GM23248 (cell line): ENCODE measurements around the gene YPEL2. TPM values are rescaled to one million over a fixed set of nuclear protein-coding genes. Genes with fewer than 3 reads are reported as not detected.

Experiments
- DNase-seq: peaks from one replicate; pipeline ENCODE4 v3.0.0-alpha.2; 2015
- H2AFZ ChIP-seq: fragments of 200-600 bp; sonication (generic); 2 replicates; pipeline ENCODE4 v1.6.1; 2016; ENCODE audit warnings: antibody characterized with exemption
- H3F3A ChIP-seq: fragments of 200-600 bp; sonication (generic); 2 replicates; pipeline ENCODE4 v1.6.1; 2016; ENCODE audit warnings: mild to moderate bottlenecking, antibody characterized with exemption, mixed run types; ENCODE audit not compliant: insufficient read depth
- H3K27ac ChIP-seq: fragments of 200-600 bp; sonication (generic); 2 replicates; pipeline ENCODE4 v1.5.1; 2016; ENCODE audit warnings: mild to moderate bottlenecking
- H3K27me3 ChIP-seq: fragments of 200-600 bp; sonication (generic); replicated peaks from 2 replicates; pipeline ENCODE4 v1.6.1; 2016; ENCODE audit warnings: mild to moderate bottlenecking; ENCODE audit not compliant: insufficient read depth
- H3K36me3 ChIP-seq: fragments of 200-600 bp; sonication (generic); 2 replicates; pipeline ENCODE4 v1.6.1; 2016; ENCODE audit warnings: low read depth, mild to moderate bottlenecking
- H3K4me1 ChIP-seq: fragments of 200-600 bp; sonication (generic); 2 replicates; pipeline ENCODE4 v1.6.1; 2016; ENCODE audit warnings: mild to moderate bottlenecking; ENCODE audit not compliant: insufficient read depth
- H3K4me2 ChIP-seq: fragments of 200-600 bp; sonication (generic); one replicate; pipeline ENCODE4 v1.6.1; 2016; ENCODE audit warnings: mild to moderate bottlenecking; ENCODE audit not compliant: unreplicated experiment
- H3K4me3 ChIP-seq: fragments of 200-600 bp; sonication (generic); 2 replicates; pipeline ENCODE4 v1.5.1; 2016; ENCODE audit warnings: mild to moderate bottlenecking
- H3K79me2 ChIP-seq: fragments of 200-600 bp; sonication (generic); 2 replicates; pipeline ENCODE4 v1.6.1; 2016; ENCODE audit warnings: mild to moderate bottlenecking; ENCODE audit not compliant: insufficient read depth
- H3K9ac ChIP-seq: fragments of 200-600 bp; sonication (generic); 2 replicates; pipeline ENCODE4 v1.6.1; 2016; ENCODE audit warnings: mild to moderate bottlenecking
- H3K9me2 ChIP-seq: fragments of 200-600 bp; sonication (generic); 2 replicates; pipeline ENCODE4 v1.6.1; 2016; ENCODE audit warnings: mixed run types, mild to moderate bottlenecking, moderate library complexity; ENCODE audit not compliant: insufficient read depth
- H3K9me3 ChIP-seq: fragments of 200-600 bp; sonication (generic); one replicate; pipeline ENCODE4 v1.6.1; 2017; ENCODE audit warnings: low read depth
- H4K20me1 ChIP-seq: fragments of 200-600 bp; sonication (generic); 2 replicates; pipeline ENCODE4 v1.6.0; 2016; ENCODE audit not compliant: insufficient read depth
- EZH2 ChIP-seq: fragments of 200-600 bp; sonication (generic); IDR thresholded peaks from 2 replicates; pipeline ENCODE4 v1.6.1; 2018; ENCODE audit warnings: antibody characterized with exemption, mild to moderate bottlenecking; ENCODE audit not compliant: insufficient read depth, poor library complexity, severe bottlenecking
- EZH2phosphoT487 ChIP-seq: fragments of 200-600 bp; sonication (generic); IDR thresholded peaks from 2 replicates; pipeline ENCODE4 v1.6.1; 2018; ENCODE audit warnings: antibody characterized with exemption, moderate library complexity, mild to moderate bottlenecking, low read depth; ENCODE audit not compliant: insufficient read depth
- WGBS, 2 experiments: methylation state at CpG; one replicate each; pipeline ENCODE4 v1.1.6; 2015 to 2017; ENCODE audit warnings: low lambda C conversion rate in 2 of 2, low coverage in 1 of 2; ENCODE audit errors: missing lambda C conversion rate in 2 of 2; 5-methylcytosine and 5-hydroxymethylcytosine counted together
- in situ Hi-C: fragments of 300-500 bp; cut with MboI; formaldehyde crosslinking; loops from 2 replicates; pipeline ENCODE4 v1.15.0; 2020
- polyA plus RNA-seq: library from polyadenylated mRNA; unstranded; fragments of >200 nt; fragmentation: Nextera tagmentation; extraction: Ambion mirVana; gene quantifications from 2 replicates; pipeline ENCODE4 v1.2.1, GENCODE V29; 2016
- total RNA-seq: library from RNA; depleted of rRNA; stranded (reverse); fragments of >200 nt; shearing (Covaris generic); gene quantifications from 2 replicates; pipeline ENCODE4 v1.2.3, GENCODE V29; 2014

Gene YPEL2
- total and polyA plus RNA-seq, 2 experiments from 2014 or later: 5.8 to 9.6 TPM

- Histone ChIP-seq H3K9ac (peak overlapping the region; percentile 76), H3K4me3 (peak overlapping the region; percentile 78; the same call in 1 of the 2 replicates), H3K4me1 (peaks cover 14% of the 10 kb centered on the region), H3K79me2 (no peaks in the 10 kb centered on the region), H3K9me3 (no peaks in the 10 kb centered on the region), H3K27ac (no peak overlapping the region), H3K27me3 (no peaks in the 10 kb centered on the region), H3K9me2 (no peaks in the 10 kb centered on the region), H3K36me3 (peaks cover 3% of the 10 kb centered on the region; the same call in 1 of the 2 replicates), H4K20me1 (no peaks in the 10 kb centered on the region), H2AFZ (peak overlapping the region; percentile 89; the same call in 1 of the 2 replicates), H3K4me2 (peak overlapping the region; percentile 97), H3F3A (no peaks in the 10 kb centered on the region; the same call in 1 of the 2 replicates)
- no peak for TF ChIP-seq EZH2
- no peak for TF ChIP-seq EZH2phosphoT487
- DNase-seq: no peak
- 98% methylated on average over 3 of the region's 3 CpGs for WGBS, 2 experiments
- in situ Hi-C loops: no loop called here
These were observed 69.8 kb downstream of the YPEL2 start for GRCh38 chr17:59401274-59401673.

DNA sequence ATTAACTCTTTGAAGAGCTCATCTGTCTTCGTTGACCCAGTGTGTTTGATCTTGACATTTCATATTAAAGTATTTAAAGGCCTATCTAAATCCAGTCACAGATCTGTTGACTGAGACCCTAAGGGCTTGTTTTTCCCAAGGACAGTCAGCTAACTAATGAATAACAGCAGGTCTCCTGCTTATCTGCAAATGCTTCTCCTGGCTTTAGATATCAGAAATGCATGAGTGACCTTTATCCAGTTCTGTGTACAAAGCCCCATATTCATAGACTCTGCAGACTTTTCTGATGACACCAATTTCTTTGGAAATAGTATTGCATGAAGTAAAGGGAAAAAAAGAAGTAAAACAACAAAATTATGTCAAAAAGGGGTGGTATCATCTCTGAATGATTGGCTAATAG lies 70.3 kb downstream of the YPEL2 start:
- Histone ChIP-seq H3K79me2 (no peaks in the 10 kb centered on the region), H4K20me1 (no peaks in the 10 kb centered on the region), H3K9ac (no peak overlapping the region), H3F3A (no peaks in the 10 kb centered on the region; the same call in 1 of the 2 replicates), H3K27ac (no peak overlapping the region), H3K27me3 (no peaks in the 10 kb centered on the region), H3K4me3 (no peak overlapping the region), H3K9me3 (no peaks in the 10 kb centered on the region), H3K36me3 (peaks cover 3% of the 10 kb centered on the region; the same call in 1 of the 2 replicates), H3K9me2 (no peaks in the 10 kb centered on the region), H2AFZ (no peak overlapping the region), H3K4me2 (no peak overlapping the region), H3K4me1 (peaks cover 14% of the 10 kb centered on the region)
- DNase-seq: no peak
- 13 to 27% methylated on average over 1 of the region's 1 CpG for WGBS, 2 experiments
- in situ Hi-C loops: no loop called here
- TF ChIP-seq EZH2phosphoT487: no peak

DNA sequence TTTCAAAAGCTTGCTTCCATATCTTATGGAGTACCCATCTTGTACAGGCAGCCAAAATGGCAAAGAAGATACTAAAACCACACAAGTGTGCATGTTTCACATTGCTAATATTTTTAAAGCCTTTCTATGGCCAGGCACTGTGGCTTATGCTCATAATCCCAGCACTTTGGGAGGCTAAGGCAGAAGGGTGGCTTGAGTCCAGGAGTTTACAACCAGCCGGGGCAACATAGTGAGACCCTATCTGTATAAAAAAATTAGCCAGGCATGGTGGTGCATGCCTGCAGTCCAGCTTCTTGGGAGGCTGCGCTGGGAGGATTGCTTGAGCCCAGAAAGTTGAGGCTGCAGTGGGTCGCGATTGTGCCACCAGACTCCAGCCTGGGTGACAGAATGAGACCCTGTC lies 71.3 kb downstream of the YPEL2 start:
- in situ Hi-C loops: no loop called here
- H3K27ac ChIP-seq: no peak overlapping the region
- no peak overlapping the region for H3K4me3 ChIP-seq

GRCh38 chr17:59404471-59404870 lies 73.0 kb downstream of the YPEL2 start:
- DNase-seq: no peak
- no peaks in the 10 kb centered on the region for H3K9me2 ChIP-seq
- no peaks in the 10 kb centered on the region for H4K20me1 ChIP-seq
- no peaks in the 10 kb centered on the region for H3K9me3 ChIP-seq
- no peak overlapping the region for H2AFZ ChIP-seq
- 63 to 65% methylated on average over 3 of the region's 3 CpGs for WGBS, 2 experiments
- H3K27ac ChIP-seq: no peak overlapping the region
- H3F3A ChIP-seq: no peaks in the 10 kb centered on the region; the same call in 1 of the 2 replicates
- no peak overlapping the region for H3K9ac ChIP-seq
- H3K4me2 ChIP-seq: no peak overlapping the region
- in situ Hi-C loops: no loop called here
- TF ChIP-seq EZH2: no peak
- no peak for TF ChIP-seq EZH2phosphoT487
- no peaks in the 10 kb centered on the region for H3K27me3 ChIP-seq
- H3K4me3 ChIP-seq: no peak overlapping the region
- no peaks in the 10 kb centered on the region for H3K79me2 ChIP-seq
- peaks cover 14% of the 10 kb centered on the region for H3K4me1 ChIP-seq
- peaks cover 3% of the 10 kb centered on the region; the same call in 1 of the 2 replicates for H3K36me3 ChIP-seq

More for the DNA sequence above, 71.3 kb downstream of the YPEL2 start:
- no peak overlapping the region for H2AFZ ChIP-seq
- no peaks in the 10 kb centered on the region for H3K9me3 ChIP-seq
- no peak for DNase-seq
- H4K20me1 ChIP-seq: no peaks in the 10 kb centered on the region
- peaks cover 3% of the 10 kb centered on the region; the same call in 1 of the 2 replicates for H3K36me3 ChIP-seq
- WGBS, 2 experiments: 97% methylated on average over 4 of the region's 4 CpGs
- no peaks in the 10 kb centered on the region for H3K27me3 ChIP-seq
- H3K9me2 ChIP-seq: no peaks in the 10 kb centered on the region
- H3F3A ChIP-seq: no peaks in the 10 kb centered on the region; the same call in 1 of the 2 replicates
- H3K4me1 ChIP-seq: peaks cover 14% of the 10 kb centered on the region
- TF ChIP-seq EZH2 (no peak), EZH2phosphoT487 (no peak)
- no peak overlapping the region for H3K9ac ChIP-seq
- H3K79me2 ChIP-seq: no peaks in the 10 kb centered on the region
- no peak overlapping the region for H3K4me2 ChIP-seq
